T-helper 22 cell (primary cell): ENCODE data around the gene LAMA3.

Source experiments
- DNase-seq: peaks from one replicate; pipeline ENCODE4 v3.0.0-alpha.2; 2020; ENCODE audit warnings: low read depth

Gene LAMA3

DNA sequence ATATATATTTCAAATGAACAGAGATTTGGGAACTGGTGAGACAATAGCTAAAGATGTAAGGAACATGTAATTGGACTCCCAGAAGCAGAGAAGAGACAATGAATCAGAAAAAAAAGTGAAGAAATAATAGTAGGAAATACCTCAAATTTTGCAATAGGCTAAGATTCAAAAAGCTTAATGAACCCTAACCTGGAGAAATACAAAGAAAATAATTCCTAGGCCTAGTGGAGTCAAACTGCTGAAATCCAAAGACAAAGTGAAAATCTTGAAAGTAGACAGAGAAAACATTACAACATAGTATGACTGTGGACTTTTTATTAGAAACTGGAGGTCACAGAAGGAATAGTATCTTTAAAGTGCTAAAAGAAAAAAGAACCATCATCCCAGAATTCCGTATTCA, 76.7 kb downstream of the LAMA3 start:
- DNase-seq, result no peak

DNA sequence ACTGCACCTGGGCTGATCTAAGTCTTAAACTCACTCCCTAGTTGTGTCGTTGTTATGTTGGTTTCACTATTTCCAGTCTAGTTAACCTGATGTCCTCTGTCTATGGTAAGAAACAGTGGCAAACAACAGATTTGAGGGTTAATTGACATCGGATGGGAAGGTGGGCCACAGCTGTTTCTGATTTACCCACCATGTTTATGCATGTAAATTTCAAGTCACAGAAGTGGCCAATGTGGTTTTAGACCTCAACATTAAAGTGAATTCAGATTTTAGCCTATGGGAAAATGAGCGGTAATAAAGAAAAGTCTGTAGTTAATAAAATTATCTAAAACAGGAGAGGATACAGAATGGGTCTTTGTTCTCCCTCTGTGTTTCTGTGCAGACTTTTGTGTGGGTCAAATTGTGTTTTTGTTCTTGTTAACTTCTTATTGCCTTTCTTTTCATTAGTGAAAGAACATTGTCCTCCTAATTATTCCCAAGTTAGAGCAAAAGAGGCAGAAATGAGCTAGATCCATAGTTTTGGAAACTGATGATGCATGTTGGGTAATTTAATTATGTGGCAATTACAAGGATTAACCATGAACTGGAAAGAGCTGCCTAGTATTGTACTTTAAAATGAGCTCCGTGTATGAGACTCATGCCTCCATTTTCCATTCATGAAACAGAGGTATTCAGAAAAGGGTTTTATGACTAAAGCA, 83.2 kb downstream of the LAMA3 start:
- no peak for DNase-seq

- DNase-seq, result no peak
These were observed 87.1 kb downstream of the LAMA3 start for GRCh38 chr18:23776306-23776705.

DNA sequence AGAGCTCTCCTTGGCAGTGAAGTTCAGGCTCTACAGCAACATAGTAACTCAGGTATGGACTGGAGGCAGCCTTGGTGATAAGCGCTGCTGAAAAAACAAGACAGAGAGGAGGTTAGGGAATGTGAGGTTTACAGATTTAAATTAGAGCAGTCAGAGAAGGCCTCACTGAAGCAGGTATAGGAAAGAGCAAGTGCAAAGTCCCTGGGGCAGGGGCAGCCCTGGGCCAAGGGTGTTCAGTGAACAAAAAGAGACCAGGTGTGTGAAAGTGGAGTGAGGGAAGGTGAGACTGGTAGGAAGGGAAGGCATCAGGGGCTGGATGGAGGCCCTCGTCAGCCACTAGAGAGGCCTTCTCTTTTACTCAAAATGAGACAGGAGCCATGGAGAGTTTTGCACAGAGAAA, 89.6 kb downstream of the LAMA3 start:
- DNase-seq, result no peak

DNA sequence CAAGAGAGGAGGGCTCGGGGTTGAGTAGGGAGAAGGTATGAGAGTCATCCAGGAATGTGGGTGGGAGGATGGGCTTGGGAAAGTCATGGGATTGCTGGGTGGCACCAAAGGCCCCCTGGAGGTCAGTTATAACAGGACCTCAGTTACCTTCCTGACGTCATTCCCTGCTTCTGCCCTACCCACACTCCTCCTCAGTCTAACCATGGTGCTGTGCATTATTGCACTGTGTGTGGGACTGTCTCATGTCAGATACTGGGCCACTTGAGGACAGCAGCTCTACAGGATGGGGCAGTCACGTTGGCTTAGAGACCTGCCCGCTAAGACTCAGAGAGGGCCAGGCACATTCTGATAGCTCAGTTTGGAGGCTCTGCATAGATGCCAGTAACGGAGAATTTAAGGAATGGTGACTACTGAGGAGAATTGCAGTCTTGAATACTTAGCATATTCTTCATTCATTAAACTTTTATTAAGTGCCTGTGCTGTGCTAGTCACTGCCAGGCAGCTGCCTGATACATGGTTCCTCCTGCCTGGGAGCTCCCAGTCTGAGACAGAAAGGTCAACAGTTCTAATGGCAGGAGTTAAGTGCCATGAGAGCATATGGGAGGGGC, 90.5 kb downstream of the LAMA3 start:
- DNase-seq, result no peak

- DNase-seq, result no peak
These were observed 95.6 kb downstream of the LAMA3 start for GRCh38 chr18:23784832-23785245.

- no peak for DNase-seq
These were observed 103.8 kb downstream of the LAMA3 start for GRCh38 chr18:23793051-23793450.

- no peak for DNase-seq
These were observed 105.0 kb downstream of the LAMA3 start for GRCh38 chr18:23793985-23794867.

DNA sequence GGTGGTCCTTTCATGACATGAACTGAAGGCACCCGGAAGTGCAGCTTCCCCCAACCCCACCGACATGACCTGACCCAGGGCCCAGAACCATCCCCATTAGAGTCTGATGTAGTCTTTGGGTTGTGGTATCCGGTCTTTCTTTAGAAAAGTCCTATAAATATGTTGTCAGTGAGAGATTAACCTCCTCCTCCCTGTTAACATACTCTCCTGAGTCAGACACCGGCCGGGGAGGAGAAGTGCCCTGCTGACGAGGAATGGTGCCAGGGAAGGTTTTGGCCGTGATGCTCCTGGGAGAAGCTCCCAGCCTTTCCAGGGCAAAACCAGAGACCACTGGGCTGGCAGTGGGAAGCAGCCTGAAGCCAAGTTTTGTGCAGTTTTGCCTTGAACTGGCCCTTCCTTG, 109.0 kb downstream of the LAMA3 start:
- DNase-seq, result no peak

GRCh38 chr18:23798824-23799223, 109.6 kb downstream of the LAMA3 start:
- DNase-seq, result no peak

GRCh38 chr18:23799540-23799939, 110.3 kb downstream of the LAMA3 start:
- no peak for DNase-seq

DNA sequence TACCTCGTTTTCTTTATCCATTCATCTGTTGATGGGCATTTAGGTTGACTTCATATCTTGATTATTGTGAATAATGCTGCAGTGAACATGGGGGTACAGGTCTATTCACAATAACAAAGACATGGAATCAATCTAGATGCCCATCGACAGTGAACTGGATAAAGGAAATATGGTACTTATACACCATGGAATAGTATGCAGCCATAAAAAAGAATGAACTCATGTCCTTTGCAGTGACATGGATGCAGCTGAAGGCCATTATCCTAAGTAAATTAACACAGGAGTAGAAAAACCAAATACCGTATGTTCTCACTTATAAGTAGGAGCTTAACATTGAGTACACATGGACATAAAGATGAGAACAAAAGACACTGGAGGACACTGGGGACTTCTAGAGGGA, 111.6 kb downstream of the LAMA3 start:
- DNase-seq, result no peak

DNA sequence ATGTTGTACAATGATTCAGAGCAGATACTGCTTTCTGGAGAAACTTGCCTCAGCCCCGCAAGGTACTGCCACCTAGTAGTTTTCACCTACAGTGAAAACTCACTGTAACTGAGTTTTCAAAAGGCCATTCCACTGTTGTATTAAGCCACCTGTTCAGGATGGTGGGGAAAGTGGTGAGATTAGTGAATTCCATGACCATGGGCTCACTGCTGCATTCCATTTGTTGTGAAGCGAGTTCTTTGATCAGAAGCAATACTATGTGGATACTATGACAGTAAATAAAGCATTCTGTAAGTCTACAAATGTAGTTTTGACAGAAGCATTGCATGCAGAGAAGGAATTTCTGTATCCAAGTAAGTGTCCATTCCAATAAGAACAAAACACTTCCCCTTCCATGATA, 113.6 kb downstream of the LAMA3 start:
- DNase-seq, result no peak

DNA sequence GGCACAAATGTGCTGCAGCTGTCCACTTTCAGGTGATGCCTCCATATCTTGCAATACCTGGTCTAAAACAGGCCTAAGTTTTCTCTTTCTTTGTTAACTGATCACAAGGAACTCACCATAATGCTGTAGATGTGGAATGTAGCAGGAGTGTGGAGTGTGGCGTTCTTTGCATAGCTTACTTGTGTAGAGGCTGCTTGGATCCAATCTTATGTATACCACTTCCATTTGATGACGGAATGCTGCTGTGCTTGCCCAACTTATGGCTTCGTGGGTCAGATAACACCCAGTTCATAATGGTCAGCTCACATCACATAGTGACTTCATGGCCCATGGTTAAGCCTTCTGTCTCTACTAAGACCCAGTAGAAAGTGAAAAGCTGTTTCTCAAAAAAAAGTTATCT, 114.5 kb downstream of the LAMA3 start:
- DNase-seq, result no peak

DNA sequence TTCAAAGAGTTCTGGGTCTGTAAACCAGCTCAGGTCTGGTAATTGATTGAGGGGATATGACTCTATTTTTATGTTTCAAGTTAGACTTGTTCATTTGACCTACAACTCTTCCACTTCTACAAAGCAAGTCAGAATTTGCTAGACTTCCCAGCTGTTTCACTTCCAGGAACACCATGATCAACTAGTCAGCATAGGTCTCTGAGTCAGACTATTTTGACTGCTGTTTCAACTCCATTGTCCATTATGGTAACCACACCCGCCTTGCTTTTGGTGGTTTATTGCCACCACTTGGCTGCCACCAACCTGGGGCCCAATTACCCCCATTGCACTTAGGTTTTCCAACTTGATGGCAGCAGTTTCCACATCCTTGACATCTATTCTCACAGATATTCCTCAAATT, 116.6 kb downstream of the LAMA3 start:
- no peak for DNase-seq

GRCh38 chr18:23809415-23809814, 120.2 kb downstream of the LAMA3 start:
- no peak for DNase-seq

- no peak for DNase-seq
These were observed 121.1 kb downstream of the LAMA3 start for GRCh38 chr18:23810396-23810795.

DNA sequence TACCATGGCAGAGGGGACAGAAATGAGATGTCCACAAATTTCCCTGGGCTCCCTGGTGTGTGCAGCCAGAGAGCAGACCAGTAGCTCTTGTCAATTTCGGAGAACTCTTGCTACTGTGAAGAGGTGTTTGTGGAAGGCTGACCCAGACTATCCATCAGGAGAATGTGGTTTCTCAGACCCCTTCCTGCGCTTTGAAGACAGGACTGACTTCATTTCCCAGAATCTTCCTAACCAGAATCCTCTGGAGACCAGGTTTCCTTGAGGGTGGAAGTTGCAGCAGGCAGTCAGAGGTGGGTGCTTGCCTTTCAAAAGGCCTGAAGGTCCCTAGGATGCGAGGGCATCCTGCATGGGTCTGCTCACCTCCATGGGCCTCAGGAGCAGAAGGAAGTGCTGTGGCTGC, 121.9 kb downstream of the LAMA3 start:
- DNase-seq, result no peak

DNA sequence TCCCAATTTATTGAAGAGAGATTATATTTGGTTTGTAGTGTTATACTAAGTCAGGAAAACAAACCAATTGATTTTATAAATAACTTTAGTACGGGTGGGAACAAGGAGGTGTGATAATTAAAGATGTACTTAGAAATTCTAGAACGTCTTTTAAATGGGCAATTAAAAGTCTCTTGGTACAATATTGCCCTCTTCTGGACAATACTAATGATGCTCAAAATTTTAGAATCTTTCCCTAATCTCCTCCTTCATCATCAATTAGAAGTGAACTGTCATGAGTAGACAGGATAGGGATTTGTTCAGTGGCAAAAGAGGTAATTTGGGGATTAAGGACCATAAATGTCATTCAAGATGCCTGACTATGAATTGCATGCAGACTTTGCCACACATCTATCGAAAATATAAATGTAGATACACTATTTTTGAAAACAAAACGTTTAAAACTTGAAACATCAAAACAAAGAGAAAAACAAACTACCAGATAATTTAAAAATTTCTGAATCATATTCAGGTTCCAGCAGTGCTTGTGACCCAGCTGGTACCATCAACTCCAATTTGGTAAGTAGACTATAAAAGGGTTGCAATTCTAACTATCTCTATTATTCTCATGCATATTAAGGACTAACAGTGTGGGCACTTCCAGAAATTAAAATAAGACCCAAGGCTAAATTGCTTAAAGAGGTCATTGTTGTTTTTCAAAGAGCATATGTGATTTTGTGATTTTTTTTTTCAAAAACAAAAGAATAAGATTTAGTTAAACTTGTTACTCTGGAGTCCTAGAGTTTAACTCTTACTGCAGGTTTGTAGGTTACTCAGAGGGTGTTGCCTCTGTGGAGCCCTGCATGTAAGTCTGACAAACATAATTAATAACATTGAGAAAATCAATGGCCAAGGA, 123.5 kb downstream of the LAMA3 start:
- no peak for DNase-seq

DNA sequence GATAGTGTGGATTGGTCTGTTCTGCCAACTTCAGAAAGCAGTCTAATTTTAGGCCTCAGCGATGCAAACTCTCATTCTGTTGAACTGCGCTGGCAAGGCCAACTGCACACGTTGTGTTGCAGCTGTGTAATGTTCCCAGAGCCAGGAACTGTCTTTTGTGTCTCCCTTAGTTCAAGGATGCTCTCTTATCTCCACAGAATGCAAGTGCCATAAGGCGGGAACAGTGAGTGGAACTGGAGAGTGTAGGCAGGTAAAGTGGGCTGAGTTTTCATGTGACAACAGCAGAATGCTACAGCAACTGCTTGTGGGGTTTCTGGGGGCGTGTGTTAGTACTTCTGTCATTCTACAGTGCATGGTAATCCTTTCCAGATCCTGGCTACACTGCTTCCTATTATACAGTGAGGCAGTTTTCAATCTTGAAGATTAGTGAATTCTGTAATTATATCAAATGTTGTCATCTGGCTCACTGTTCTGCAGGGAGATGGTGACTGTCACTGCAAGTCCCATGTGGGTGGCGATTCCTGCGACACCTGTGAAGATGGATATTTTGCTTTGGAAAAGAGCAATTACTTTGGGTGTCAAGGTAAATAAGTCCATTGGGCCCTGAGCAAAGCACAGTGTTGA, 125.8 kb downstream of the LAMA3 start:
- no peak for DNase-seq

- no peak for DNase-seq
These were observed 126.8 kb downstream of the LAMA3 start for GRCh38 chr18:23816021-23816420.

DNA sequence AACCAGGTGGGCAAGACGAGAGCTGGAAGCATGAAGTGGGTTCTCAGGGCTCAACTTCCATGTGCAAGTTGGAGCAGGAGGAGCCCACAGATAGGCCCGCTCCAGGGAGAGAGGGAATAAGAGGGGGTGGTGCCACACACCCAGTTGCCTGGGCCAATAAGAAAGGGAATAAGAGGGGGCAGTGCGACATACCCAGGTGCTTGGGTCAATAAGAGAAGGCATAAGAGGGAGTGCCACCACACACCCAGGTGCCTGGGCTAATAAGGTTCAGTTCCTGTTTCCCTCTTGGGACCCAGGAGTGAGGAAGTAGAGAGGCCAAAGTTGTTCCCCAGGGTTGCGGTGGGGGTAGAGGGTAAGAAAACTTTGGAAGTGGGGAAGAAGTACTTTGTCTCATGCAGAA, 127.5 kb downstream of the LAMA3 start:
- no peak for DNase-seq
